Left hindlimb (tissue), 1 donor: ENCODE measurements around the gene PLCG1.

ENCODE experiments used
- DNase-seq: peaks from one replicate; pipeline ENCODE4 v3.0.0-alpha.2; 2018

PLCG1 gene

DNA sequence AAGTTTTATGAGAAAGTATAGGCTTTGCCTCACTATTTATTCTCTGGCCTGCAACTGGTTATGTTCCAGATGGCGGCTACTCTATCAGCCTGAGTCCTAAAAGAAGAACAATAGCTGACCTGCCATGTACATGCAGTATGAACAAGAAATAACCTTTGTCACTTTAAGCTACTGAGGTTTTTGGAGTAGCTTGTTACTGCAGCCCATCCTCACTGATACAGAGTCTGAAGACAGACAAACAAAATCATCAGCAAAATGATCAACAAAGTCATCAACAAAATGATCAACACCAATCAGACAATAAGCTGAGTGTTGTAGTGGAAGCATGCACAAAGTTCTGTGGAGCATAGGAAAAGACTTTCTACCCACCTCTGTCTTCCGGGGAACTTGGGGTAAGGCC is 82.5 kb downstream of the PLCG1 start:
- no peak for DNase-seq

DNA sequence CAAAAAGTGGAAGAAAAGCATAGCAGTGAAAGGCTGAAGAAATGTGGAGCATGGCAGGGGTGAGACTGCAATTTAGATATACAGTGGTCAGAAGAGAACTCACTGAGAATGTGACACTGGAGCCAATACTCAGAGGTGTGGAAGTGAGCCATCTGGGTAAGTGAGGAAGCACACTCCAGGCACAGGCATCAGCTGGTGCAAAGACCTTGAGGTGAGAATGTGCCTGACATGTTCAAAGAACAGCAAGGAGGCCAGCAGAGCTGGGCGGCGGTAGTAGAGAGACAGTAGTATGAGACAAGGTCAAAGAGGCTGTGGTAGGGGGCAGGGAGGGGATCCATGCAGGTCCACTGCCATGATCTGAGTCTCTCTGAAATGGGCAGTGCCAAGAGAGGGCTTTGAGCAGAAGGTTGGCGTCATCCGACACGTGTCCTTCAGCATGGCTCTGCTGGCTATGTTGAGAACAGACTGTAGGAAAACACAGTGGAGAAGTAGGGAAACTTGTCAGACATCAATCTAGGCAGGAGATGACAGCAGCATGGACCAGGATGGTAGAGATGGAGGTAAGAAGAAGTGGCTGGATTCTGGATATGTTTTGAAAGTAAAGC is 84.4 kb downstream of the PLCG1 start:
- no peak for DNase-seq

DNA sequence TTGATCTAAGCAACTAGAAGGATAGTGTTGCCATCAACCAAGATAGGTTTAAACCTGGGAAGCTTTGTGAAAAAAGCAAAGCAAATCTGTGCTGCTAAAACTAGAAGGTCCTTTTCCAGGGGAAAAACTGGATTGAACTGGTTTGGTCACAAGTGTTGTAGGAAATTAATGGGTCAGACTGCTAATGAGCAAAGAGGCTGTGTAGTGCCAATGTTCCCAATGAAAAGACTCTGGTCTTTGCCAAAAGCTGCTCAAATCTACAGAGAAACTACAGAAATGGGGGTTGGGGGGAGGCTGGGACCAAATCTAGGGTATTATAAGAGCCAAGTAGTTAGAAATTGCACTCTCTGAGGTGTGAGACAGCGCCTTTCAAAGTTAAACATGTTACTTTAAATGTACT is 85.0 kb downstream of the PLCG1 start:
- no peak for DNase-seq

DNA sequence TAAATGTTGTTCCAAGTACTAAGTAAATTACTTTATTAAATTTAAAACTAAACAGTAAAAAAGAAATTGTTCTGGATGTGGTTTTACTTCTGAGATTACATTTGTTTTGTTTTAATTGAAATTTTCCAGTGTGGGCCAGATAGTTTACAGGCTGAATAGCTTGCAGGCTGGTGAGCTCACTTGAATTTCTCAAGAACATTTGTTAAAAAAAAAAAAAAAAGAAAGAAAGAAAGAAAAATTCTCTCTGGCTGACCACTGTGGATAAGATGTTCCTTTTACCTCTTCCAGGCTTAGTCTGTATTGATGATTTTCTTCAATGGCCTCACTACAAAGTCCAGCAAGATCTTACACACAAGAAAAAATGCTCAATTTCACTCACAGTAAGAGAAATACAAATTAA is 85.4 kb downstream of the PLCG1 start:
- DNase-seq, result no peak

DNA sequence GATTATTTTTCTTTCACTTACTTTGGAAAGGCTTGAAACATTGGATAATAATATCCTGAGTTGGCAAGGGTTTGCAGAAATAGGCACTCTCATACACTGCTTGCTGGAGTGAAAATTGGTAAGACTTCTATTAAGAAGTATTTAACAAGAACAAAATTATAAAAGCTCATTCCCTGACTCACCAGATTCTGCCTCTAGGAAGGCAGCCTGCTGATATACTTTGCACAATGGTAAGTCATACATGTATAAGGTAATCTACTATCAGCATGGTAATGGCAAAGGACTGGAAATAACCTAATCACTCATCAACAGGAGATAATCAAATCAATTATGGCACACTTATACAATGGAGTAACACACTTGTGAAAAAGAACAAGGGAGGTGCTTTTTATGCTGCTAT is 85.8 kb downstream of the PLCG1 start:
- no peak for DNase-seq

DNA sequence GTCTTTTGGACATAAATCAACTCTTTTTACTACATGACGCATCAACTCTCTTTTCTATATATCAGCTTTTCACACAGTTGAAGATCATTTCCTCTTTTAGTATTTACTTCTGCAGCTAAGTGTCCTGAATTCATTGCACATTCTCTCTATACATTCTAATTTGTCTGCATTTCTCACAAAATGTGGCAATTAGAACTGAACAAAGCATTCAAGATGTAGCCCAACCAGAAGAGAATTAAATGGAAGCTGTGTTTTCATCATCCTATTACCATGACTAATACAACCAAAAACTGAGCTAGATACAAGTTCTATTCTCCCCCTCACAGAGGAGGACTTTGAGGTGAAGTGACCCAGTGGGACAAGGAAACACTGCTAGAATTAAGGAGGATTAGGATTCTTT is 86.9 kb downstream of the PLCG1 start:
- DNase-seq, result no peak

DNA sequence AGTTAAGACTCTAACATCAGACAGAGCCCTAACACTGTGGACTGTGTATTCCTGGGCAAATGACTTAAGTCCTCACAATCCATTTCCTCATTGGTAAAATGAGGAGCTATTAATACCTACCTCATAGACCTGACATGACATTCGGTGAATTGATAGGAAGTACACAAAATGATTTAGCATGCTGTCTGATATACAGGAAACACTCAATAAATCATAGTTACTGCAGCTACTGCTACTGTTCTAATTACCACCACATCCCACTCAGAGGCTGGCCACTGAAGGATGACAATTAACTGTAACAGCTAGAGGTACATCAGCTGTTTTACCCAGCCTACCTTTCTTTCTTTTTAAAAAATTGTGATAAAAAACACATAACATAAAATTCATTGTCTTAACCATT is 87.7 kb downstream of the PLCG1 start:
- DNase-seq, result no peak

DNA sequence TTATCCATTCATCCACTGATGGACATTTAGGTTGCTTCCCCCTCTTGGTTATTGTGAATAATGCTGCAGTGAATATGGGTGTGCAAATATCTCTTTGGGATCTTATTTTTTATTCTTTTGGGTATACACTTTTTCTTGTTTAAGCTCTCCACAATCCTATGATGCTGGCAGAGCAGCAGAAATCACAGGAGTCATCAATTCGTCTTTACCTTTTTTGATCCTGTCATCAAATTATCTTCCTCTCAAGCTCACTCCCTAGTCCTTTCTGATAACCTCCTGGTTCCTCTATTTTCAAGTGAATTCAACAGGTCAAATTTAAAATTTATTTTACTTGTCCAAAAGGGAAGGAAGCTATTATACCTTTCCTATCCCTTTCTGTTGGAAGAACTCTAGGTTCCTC is 89.1 kb downstream of the PLCG1 start:
- no peak for DNase-seq
